GM18502 (cell line): Measurements from ENCODE around the gene TP53TG5.
"Not testable (repeated sequence)": the region's sequence is repeated elsewhere in the genome, so short reads cannot be mapped to it uniquely, and the experiment has no call there.

Experiments
- ATAC-seq: cut with Tn5 transposase; IDR thresholded peaks from one replicate; pipeline ENCODE4 v1.9.1; 2021; ENCODE audit warnings: mild to moderate bottlenecking; ENCODE audit not compliant: unreplicated experiment, poor library complexity

Gene TP53TG5

DNA sequence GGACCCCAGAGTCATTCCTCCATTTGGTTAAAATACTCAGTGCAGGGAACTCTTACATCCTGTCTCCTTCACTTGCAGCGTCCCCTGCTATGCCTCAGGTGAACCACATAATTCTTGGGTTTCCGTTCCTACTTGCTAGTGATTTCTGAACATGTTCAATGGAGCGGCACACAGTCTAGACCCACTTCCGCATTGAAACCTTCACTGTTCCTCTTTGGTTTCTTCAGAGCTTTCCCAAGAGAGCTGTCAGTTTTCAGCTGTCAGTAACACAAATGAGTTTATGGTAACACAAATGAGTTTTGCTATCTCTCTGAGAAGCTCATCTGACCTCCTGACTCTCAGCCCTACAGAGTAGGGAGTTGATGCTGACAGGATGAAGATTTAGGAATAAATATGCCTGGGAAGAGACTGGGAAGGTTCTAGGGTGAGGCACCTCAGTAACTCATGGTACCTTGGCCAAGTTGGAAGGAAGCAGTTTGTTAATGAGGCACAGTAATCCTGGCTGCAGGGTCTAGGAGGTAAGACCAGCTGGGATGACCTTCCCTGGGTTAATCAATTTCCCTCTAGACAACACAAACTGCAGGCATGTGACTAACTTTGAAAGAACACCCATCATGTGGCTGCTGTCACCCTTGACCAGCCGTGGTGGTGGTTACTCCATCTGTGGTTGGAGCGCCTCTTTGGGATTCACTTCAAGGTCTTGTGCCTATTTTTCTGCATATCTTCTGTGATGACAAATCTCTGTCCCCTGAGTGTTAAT is 9.7 kb downstream of the TP53TG5 start:
- peak; percentile 80 for ATAC-seq

DNA sequence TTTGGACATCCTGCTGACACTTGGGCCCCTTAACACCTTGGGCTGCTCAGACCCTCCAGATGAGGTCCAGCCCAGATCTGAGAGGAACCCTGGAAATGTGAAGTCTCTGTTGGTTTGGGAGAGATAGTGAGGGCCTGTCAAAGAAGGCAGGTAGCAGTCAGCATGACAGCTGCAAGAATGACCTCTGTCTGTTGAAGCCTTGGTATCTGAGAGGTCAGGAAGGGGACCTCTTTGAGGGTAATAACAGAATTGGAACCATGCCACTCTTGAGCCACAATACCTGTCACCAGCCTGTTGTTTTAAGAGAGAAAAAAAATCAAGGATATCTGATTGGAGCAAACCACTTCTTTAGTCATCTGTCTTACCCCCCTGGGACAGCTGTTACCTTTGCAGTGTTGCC is 11.0 kb downstream of the TP53TG5 start:
- ATAC-seq, result no peak

DNA sequence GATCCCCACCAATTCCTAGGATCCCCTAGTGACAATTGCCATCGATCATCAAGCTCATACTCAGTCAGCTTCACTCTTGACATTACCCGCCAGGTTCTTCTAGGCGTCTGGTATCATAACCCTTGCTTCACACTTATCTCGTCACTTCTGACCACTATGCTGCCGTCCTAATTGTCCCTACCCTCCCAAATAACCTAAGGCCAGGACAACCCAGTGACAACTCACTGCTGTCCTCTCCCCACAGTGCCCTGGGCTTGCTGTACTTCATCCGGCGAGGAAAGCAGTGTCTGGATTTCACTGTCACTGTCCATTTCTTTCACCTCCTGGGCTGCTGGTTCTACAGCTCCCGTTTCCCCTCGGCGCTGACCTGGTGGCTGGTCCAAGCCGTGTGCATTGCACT is 11.5 kb downstream of the TP53TG5 start:
- no peak for ATAC-seq

DNA sequence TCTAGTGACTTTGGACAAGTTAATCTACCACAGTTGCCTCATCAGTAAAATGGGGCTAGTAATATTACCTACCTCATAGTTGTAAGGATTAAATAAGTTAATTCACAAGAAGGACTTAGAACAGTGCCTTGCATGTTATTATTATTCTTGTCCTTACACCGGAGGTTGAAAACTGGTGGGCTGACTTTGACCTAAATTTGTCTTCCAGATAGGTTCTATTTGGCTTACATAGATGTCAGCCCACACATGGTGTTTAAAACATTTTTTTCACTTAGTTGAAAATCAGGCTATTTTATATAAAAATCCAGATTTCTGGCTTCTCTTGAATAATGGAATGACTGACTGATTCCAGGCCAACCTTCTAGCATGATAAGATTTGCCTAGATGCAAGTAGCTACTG is 11.9 kb downstream of the TP53TG5 start:
- no peak for ATAC-seq

DNA sequence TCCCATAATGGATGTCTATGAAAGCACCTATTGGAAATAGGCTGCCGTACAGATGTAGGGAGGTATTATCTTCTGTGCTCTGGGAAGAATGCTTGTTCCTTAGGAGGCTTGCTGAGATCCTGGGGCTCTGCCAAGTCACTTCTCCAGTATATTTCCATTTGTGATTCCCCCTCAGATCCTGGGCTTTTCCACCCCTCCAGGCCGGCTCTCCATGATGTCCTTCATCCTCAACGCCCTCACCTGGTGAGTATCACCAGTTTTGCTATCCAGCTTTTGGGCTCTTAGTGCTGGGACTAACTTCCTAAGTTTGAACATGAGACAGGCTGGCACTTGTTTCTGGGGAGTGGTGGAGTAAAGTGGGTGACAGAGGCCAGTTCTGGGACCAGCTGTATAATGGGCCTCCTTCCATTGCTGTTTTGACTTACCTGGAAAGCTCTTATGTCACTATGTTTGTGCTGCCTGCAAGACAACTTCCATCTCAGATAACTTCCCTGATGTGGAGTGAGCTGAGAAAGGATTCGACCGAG is 12.6 kb downstream of the TP53TG5 start:
- ATAC-seq, result no peak

DNA sequence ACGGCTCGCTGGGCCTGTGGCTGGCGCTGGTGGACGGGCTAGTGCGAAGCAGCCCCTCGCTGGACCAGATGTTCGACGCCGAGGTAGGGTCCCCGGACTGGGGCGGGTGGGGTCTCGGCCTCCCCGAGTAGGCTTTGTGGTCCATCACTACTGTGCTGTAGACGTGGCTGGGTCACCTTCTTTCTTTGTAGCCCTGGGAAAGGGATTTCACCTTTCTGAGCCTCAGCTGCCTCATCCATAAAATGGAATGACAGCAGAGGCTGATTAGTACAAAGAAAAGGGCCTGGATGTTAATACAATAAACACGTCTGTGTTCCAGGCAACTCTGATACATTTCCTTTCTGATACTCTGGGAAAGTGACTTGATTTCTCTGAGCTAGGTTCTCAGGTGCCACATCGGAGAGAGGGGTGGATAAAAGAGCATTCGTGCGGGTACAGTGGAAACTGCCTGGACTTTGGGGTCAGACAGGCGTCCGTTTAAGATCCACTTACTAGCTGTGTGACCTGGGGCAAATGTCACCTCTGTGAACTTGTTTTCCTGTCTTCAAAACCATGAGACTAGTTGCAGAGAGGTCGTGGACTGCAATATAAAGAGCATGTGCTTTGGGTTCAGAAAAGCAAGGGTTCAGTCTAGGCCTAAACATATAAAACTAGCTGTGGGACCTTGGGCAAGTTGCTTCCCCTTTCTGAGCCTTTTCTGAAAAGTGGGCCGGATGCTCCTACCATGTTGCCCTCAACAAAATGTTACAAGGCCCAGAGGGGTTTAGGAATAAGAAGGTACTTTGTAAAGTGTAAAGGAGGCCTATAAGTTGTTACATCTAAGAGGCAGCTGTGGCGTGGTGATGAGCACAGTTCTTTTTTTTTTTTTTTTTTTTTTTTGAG is 14.3 kb downstream of the TP53TG5 start:
- no peak for ATAC-seq

DNA sequence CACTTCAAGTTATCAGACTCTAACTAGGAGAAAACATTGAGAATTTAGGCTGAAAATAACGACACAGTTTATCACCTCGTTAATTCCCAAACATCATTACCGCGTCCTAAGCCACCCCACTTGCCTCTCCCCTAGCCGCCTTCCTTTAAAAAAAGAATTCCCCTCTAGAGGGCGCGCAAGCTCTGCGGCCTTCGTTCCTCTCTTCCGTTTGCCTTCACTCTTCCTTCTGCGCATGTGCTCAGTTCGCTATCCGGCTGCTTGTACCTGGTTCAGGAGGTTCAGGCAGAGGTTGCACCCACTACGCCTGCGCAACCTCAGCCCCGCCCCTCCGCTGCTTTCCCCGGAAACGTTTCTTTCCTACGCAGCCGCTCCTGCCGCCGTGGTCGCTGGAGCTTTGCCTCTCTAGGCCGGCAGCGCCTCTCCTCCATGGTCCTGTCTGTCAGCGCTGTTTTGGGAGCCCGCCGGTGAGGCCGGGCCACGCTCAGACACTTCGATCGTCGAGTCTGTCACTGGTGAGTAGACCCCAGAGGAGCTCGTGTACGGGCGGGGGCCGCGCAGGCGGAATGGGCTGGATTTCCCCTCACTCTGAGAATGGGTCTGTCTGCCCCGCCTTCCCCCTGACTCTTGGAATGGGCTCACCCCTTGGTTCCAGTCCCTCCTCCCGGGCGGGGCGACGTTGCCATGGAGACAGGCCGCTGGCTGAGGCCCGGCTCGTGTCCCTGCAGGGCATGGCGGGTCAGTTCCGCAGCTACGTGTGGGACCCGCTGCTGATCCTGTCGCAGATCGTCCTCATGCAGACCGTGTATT is 15.1 kb downstream of the TP53TG5 start, which contains the start of gene SYS1:
TSS of gene SYS1 (plus strand) at position 353 of the 807 bp plus-strand sequence. CDS start at position 729, 376 bp downstream.
- ATAC-seq, result peak; percentile 82

DNA sequence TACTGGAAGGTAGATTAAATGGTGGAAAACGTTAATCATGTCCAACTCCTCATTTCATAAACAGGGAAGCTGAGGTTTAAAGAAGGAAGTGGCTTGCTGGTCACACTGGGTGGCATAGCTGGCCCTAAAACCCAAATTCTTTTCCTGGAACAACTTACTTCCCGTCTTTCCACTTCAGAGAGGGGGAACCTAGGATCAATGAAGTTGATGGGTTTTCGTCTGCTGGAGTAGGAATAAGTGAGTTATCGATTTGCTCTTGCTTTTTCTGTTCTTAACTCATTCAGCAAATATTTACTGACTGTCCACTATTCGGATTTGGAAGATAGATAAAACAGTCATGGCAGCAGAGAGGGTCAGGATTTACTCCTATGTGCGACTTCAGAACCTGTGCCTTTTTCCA is 16.3 kb downstream of the TP53TG5 start:
- ATAC-seq, result no peak

DNA sequence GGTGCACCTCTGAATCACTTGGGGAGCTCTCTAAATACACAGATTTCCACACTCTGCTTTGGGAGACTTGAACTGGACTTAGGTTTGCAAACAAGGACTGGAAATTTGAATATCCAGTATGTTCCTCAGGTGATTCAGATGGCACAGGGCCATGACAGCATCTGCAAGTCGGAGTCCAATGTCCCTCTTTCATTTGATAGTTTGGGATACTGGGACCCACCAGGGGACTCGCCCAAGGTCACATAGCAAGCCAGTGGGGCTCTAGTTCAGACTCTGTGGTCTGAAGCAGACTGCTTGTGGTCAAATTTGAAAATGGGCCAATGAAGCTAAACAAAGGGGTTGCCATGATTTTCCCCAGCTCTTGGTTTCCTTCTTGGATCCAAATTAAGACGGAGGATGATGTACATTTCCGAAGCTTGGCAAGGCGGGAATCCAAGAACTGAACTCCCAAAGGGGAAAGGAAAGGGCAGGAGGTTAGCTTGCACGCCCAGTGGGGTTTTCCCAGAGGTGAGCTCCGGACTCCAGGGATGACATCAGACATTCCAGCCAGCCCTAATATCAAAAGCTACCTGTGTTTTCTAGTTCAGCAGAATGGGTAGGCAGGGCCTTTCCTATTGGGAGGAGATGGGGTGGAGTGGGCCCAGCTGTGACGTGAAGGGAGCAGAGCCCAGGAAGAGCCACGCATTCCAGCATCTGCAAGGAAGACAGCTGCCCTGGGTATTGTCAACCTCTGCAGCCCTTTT is 18.5 kb downstream of the TP53TG5 start:
- ATAC-seq, result no peak

DNA sequence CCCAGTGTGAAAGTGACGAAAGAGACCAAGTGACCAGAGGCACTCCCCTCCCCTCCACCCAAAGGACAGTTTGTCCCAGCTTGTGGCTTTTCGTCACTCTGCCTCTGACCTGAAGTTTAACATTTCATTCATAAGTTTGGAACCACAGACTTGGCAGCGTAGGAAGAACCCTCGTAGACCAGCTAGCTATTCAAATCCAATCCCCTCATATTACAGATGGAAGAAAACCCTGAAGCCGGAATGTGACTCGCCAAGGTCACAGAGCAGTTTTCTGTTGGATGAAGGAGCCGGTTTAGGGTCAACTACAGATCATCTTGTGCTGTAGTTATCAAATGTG is 19.1 kb downstream of the TP53TG5 start:
- ATAC-seq, result no peak

DNA sequence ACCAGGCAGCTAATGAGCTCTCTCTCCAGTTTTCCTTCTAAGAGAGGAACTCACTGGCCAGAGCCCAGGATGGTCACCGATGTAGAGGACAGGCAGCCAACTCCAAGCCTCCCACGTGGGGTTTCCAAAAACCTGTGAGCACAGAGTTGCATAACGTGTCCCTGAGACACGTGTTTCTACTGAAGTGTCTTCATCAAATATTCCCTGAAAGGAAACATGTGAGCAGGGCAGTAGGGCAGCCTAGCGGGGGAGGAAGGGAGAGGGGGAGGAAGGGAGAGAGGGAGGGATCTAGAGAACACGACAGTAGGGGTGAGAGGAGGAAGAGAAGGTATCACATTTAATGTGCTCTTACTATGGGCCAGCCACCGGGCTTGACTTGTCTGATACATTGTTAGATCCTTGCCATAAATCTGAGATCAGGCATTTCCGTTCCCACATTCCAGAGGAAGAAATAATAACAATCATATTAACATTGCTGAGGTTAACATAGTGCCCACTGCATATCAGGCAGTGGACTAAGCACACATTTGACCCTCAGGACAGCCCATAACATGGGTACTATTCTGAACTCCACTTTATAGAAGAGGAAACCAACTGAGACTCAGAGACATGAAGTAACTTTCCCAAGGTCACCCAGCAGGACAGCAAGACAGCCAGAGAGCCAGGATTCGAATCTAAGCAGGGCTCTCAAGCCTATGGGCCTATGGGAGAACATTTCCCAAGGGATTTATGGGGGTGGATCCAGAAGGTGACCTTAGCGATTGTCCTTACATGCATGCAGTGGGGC is 19.6 kb downstream of the TP53TG5 start:
- no peak for ATAC-seq

DNA sequence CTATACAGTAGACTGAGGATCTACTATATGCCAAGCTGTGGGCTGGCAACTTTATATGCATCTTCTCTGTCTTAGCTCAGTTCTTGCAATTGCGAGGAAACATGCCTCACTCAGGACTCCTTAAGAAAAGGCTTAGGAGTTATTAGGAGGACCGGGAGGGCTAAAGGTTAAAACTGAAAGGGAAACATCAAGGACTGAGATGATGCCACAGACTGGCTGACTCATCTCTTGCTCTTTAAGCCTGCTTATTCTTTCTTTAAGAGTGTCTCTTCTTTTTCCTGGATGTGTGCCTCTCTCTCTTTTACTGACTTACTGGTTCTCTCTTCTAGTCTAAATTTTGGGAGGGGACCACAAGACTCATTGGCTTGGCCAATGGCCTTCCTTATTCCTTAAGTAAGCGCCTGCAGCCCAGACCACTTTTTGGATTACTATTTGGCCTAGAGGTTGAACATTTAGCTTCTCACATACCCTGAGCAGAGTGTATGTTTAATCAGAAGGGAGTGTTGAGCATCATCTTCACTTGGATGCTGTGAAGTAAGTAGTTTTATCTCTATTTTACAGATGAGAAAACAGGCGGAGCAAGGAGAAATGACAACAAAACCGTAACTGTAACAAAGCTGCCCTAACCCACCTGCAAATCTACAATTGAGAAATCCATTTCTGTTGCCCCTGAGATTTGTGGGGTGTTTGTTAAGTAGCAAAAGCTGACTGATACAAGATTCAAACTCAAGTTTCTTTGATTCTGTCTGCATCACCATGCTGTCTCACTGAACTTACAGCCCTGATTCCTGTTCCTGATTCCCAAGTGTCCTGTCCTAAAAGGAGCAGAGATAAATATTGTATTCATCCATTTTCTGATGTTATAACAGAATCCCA is 22.7 kb downstream of the TP53TG5 start:
- no peak for ATAC-seq

DNA sequence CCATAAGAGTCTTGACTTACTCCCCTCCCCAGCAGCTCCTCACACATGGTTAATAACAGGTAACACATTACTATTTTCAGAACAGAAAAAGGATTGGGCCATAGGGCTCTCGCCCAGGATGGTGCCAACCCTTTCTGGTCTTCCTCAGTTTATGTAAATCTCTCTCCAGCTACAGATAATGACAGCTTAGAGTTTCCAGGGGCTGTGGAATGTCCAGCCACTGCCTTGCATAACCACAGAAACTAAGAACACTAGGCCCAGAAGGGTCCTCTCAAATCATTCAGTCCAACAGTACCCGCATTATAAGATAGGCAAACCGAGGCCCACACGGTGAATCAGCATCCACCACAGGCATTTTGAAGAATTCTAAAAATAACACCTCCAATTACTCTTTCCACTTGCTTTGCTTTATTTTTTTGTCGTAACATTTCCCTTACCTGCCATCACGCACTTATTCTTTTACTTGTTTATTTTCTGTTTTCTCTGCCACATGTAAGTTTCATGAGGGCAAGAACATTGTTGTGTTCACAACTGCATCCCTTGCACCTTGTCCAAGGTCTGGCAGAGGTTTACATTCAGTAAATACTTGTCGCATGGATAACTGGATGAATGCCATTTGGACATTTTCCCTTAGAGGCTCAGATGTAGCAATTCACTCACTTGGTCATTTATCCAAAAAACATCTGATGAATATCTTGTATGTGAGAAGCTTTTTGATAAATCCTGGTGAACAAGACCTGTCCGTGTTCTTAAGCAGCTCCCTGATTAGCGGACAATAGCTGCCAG is 23.5 kb downstream of the TP53TG5 start:
- ATAC-seq, result no peak

DNA sequence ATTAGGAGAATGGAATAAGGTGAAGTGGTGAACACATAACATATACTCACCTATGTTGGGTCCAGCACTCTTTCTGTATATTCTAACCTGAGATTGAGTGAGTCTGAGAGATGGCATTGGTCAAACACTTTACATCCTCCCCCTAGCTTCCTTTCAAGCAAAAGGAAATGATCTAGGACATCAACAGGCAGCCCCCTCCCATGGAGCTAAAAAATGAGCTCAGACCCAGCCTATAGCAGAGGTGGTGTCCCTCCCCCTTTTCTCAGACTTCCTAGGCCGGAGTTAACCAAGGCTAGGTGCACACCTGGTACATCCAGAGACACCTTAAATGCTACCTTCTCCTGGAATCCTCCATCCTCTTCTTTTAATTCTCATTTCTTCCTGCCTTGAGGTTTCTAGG is 24.4 kb downstream of the TP53TG5 start:
- no peak for ATAC-seq

DNA sequence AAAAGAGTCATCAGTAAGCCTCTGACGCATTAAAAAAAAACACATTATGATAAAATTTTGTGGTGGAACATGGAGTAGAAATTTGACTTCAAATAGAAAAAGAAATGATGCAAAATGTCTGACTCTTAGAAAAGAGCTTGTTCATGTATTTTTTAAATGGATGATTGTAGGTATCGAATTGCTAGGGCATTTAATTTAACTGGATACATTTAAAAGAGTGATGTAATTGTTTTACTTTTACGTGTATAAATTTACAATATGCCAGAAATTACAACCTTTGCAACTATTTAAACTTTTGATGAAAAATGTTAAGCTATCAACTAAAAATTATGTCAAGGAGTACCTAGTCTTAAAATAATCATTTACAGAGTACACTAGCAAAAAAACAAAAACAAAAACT is 25.4 kb downstream of the TP53TG5 start:
- no peak for ATAC-seq

DNA sequence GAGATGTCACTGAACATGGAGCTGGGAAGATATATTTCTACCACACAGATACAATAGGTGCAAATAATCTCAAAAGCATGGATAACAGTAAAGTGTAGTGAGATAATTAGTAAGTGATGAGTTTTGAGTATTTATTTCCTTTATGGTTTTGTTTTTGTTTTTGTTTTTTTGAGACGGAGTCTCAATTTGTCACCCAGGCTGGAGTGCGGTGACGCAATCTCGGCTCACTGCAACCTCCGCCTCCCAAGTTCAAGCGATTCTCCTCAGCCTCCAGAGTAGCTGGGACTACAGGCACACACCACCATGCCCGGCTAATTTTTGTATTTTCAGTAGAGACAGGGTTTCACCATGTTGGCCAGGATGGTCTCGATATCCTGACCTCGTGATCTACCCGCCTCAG is 27.3 kb downstream of the TP53TG5 start:
- ATAC-seq, result not testable (repeated sequence)

DNA sequence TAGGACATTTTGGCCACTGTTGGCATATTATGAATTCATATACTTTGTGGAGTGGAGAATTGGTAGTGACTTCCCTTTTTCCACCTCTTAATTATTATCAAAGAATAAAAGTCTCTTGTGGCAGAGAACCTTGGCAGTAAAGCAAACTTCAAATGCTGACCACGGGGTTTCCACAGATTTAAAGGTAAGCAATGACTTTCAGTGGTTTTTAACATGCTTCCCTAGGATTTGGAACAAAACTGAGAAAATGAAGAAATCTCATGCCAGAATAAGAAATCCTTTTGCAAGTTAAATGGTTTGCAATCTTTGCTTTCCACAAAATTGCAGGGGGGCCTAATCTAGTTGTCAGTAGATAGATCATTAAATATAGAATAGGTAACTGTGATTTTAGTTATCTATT is 27.9 kb downstream of the TP53TG5 start:
- no peak for ATAC-seq
